GM12874 (cell line): ENCODE data around the gene CACNB4.

Source experiments
- TF ChIP-seq, protein P1 (sequence below): IDR thresholded peaks from 2 replicates; pipeline ENCODE4 v1.5.1; 2011; ENCODE audit warnings: low read depth, mild to moderate bottlenecking, control low read depth, low read length, moderate library complexity; ENCODE audit not compliant: insufficient read depth

CACNB4 gene

DNA sequence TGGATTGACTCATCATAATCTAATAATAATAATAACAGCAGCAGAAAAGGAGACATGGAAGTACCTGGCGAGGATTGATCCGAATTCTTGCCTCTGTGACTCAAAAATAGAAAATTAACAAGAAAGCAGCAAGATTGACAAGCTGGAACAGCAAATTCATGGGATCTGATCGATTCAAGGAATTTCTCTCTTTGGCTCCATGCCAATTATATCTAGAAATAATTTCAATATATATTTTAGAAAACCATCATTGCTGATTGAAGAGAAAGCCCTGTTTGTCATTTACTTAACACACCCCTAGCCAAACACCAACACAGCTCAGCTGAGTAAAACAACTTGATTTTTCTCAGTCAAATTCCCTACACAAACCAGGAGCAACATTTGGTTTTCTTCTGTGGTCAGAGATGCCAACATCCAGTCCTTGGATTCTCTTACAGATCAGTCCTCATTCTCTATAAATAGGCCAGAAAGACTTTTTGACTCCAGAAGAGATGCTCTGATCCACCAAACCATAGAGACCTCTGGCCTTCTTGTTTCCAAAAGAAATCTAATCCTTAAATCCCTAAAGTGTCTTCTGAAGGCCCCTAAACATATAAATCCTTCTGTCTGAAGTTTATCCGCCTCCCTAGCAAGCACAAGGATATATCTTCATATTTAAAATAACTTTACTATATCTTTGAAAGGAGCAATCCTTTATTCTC lies 129.9 kb downstream of the CACNB4 start:
- TF ChIP-seq, protein P1, sequence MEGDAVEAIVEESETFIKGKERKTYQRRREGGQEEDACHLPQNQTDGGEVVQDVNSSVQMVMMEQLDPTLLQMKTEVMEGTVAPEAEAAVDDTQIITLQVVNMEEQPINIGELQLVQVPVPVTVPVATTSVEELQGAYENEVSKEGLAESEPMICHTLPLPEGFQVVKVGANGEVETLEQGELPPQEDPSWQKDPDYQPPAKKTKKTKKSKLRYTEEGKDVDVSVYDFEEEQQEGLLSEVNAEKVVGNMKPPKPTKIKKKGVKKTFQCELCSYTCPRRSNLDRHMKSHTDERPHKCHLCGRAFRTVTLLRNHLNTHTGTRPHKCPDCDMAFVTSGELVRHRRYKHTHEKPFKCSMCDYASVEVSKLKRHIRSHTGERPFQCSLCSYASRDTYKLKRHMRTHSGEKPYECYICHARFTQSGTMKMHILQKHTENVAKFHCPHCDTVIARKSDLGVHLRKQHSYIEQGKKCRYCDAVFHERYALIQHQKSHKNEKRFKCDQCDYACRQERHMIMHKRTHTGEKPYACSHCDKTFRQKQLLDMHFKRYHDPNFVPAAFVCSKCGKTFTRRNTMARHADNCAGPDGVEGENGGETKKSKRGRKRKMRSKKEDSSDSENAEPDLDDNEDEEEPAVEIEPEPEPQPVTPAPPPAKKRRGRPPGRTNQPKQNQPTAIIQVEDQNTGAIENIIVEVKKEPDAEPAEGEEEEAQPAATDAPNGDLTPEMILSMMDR = no peak

DNA sequence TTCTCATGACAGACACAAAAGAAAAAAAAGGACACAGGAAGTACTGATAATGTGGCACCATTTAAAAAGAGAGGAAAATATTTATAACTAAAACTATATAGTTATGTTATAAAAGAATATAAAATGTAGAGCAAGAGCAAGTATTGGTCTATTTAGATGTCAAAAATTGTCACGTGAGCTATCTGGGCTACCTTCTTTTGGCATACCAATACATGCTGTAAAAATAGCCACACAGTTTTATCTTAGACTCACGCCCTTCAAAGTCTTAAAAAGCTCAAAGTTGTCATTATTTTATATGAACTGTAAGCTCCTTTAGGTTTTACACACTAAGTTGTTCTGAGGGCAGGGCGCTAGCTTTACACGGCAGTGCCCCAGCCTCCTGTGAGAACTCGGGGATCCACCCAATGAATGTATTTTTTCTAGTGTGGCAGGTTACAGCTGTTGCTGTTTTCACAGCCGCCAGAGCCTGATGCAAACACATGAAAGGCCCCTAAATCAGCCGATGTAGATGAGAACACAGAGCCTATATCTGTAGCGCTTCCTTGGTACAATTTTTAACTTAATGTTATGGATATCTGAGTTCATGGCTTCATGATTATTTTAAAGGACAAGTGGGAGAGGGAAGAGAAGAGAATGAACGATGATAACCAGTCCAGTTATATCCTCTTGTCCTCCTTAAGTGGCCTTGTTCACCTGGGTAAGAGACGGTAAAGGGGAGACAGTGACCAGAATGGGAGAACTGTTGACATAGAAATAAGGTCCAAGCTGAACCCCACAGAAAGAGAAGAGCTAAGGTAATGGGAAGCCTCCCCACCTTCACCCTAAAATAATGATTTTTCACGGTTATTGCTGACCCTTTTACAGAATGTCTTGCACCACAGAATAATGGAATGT lies 130.8 kb downstream of the CACNB4 start:
- TF ChIP-seq, protein P1 = no peak

DNA sequence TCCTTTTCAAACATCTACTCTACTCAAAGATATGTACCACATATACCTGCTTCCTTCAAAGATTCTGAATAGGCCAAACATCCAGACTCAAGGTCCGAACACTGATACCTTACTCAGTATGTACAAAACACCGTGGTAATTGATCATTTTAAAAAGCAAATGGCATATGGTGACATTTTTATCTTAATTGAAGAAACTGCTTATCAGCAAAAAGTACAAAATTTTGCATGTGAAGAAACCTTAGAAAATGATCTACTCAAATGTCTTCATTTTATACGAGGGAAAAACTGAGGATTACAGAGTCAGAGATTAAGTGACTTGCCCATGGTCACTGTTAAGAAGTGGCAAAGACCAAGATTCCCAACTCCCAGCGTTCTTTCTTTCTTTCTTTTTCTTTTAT lies 133.0 kb downstream of the CACNB4 start:
- TF ChIP-seq, protein P1 = no peak

DNA sequence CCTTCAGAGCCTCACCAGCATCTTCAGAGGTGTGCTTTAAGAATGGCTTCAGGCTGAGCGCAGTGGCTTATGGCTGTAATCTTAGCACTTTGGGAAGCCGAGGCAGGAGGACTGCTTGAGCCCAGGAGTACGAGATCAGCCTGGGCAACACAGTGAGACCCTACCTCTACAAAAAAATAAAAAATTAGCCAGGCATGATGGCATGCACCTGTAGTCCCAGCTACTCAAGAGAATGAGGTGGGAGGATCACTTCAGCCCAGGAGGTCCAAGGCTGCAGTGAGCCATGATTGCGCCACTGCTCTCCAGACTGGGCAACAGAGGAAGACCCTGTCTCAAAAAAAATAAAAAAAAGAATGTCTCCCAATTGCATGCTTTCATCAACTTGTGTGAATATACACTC lies 137.3 kb downstream of the CACNB4 start:
- TF ChIP-seq, protein P1 = no peak

DNA sequence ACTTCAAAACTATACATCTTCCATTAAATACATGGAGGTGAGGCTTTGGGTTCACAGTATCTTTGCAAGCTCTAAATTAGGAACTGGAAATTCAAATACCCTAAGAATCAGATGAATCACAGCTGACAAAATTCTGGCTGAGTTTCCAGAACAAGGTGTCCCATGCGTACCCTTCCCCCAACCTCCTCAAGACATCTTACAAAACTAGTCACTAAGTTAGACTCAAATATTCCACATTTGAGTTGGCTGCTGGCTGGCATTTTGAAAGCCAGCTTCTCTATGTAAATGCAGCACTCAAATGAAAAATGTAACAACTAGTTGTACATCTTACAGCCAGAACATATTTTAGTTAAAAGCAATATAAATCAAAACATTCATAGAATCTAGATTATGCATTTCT lies 139.6 kb downstream of the CACNB4 start:
- TF ChIP-seq, protein P1 = no peak

DNA sequence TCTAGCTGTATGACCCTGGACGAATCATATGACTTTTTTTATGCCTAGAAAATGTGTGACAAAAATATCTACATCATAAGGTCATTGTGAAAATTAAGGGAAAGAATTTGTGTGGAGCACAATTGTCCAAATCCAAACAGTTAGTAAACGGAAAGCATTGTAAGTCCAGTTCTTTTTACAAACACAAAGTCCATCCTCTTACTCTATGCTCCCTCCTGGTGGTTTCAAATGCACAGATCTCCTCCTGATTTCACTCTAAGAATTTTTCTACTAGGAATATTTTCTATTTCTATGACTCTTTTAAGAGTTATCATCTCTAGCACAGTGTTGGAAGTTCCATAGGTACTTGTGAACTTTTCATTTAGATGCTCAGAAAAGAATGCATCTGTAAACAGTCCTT lies 145.4 kb downstream of the CACNB4 start:
- TF ChIP-seq, protein P1 = no peak

DNA sequence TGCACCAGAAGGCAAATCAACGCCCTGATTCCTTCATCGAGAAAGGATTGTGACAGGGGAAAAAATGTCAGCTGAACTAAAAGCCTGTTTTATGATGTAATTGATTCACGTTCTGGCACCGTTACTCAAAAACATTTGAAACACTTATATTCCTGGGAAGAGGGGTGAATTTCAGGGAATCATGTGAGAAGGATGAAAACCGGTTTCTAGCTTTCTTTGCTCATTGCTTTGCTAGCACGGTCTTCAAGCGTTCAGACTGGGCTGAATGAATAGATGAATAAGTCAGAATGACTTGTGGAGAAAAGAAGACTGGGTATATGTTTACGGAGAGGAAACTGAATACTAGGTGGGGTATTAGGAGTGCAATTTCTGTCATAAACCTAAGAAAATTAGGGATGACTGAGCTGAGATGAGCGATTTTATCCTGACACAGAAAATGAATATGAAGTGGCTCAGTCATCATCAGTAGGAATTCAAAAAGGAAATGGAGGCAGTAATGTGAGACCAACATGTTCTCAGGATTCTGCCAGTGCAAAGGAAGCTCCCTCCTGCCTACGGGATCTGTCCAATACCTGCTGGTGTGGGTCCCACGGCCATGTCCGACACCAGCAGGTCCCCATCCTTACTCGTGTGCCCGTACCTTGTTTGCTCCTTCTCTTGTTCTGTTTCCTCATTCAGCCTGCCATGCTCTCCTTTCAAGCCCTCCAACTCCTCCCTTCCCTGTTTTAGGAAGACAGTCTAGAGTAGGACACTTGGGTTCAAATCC lies 146.0 kb downstream of the CACNB4 start:
- TF ChIP-seq, protein P1 = no peak
